Measurements from ENCODE around the gene GVQW3.

DNA sequence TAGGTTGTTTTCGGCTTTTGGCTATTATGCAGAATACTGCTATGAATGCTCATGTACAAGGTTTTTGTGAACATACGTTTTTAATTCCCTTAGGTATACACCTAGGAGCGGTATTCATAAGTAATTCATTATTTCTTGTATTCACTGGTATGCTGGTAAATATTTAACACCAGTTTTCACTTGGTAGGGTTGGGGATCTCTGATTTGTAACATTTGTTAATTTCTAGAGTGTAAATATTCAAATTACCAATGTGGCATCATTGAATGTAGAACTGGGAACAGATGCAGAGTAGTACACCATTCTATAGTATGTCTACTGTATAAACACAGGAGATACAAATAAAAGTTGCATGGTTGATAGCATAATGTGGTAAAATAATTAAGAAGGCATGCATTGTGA, 16.3 kb downstream of the GVQW3 start:
- TF ChIP-seq ZNF274 (IDR thresholded peaks at IDR 0.05; ENCODE audit: low read depth, low read length) (no peak), YY1 (IDR thresholded peaks at IDR 0.05; ENCODE audit: insufficient read depth, insufficient read length) (no peak)
